Thyroid gland (tissue), 4 donors: ENCODE results near the gene PLCG2.

Experiments
- CTCF ChIP-seq, 6 experiments: fragments of 200-600 bp in 3 of 6; fragments of 450-650 bp in 3 of 6; sonication (generic) in 3 of 6; IDR thresholded peaks; one replicate each; pipeline ENCODE4 v1.5.1; 2016 to 2019; ENCODE audit warnings: antibody characterized with exemption in 6 of 6, mild to moderate bottlenecking in 2 of 6, inconsistent platforms in 1 of 6, moderate library complexity in 1 of 6
- POLR2A ChIP-seq, 2 donors: fragments of 450-650 bp; IDR thresholded peaks; one replicate each; pipeline ENCODE4 v1.6.1; 2017; ENCODE audit warnings: antibody characterized with exemption in 2 of 2, mild to moderate bottlenecking in 2 of 2, moderate library complexity in 1 of 2

DNA sequence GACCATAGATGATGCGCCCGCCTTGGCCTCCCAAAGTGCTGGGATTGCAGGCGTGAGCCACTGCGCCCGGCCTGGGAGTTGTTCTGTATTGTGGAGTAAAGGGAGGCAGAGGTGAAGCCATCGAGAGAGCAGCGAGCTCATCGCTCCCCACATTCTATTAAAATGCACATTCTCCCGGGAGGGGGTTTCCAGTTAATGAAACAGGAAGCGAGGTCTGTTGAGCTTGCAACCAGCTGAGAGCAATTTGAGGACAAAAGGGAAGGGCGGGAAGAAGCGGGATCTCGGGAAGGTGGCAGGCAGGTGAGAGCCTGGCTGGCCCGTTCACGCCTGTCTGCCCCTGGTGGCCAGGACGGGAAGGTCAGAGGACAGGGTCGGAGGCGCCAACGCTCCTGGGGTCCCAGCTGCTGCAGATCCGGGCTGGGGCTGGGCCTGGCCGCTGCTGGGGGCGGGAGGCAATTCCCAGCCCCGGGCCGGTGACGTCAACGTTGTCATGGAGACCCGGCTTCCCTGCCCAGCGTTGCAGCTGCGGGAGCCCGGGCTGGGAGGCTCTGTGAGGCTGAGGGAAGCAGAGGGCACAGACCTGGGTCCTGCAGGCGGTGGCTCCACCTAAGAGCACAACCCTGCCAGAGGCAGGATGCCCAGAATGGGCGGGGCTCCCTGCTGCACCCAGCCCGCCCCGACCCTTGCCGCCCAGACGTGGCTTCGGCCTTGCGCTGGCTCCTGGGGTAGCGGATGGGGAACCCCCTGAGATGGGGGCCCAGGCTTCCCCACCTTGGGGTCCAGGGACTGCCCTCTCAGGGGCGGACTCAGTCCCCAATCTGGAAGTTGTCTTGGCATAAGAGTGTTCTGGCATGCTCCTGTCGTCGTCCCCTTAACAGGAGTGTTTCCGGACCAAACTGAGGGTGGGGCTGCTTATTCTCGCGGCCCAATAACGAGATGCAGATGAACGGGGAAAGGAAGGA lies 48.7 kb upstream of the PLCG2 start:
- TF ChIP-seq CTCF (IDR thresholded peaks at IDR 0.05) (peak; percentile 35 to 67 (median 56)), POLR2A (IDR thresholded peaks at IDR 0.05) (no peak)
